H9 (cell line): ENCODE data around the gene MTERF4. TPM values are rescaled to one million over a fixed set of nuclear protein-coding genes. Genes with fewer than 3 reads are reported as not detected.

Source experiments
- DNase-seq: peaks from one replicate; pipeline ENCODE4 v3.0.0-alpha.2; 2017
- H2AFZ ChIP-seq: one replicate; pipeline ENCODE4 v1.6.1; 2013; ENCODE audit warnings: mild to moderate bottlenecking, low read length, control low read depth, moderate library complexity
- H2AK5ac ChIP-seq: 2 replicates; pipeline ENCODE4 v1.6.1; 2013; ENCODE audit warnings: low read length, control low read depth, mixed read lengths; ENCODE audit not compliant: insufficient read length
- H2BK120ac ChIP-seq: one replicate; pipeline ENCODE4 v1.6.1; 2013; ENCODE audit warnings: low read depth, mild to moderate bottlenecking, low read length, control low read depth, inconsistent platforms; ENCODE audit not compliant: poor library complexity, severe bottlenecking
- H2BK12ac ChIP-seq: 2 replicates; pipeline ENCODE4 v1.6.1; 2013; ENCODE audit warnings: low read length, control low read depth, mixed read lengths, low read depth; ENCODE audit not compliant: insufficient read length
- H2BK15ac ChIP-seq: 2 replicates; pipeline ENCODE4 v1.6.1; 2013; ENCODE audit warnings: low read depth, low read length, control low read depth
- H2BK20ac ChIP-seq: one replicate; pipeline ENCODE4 v1.6.1; 2013; ENCODE audit warnings: low read depth, mild to moderate bottlenecking, low read length, control low read depth, inconsistent platforms; ENCODE audit not compliant: poor library complexity, severe bottlenecking
- H2BK5ac ChIP-seq: 2 replicates; pipeline ENCODE4 v1.6.1; 2013; ENCODE audit warnings: low read length, control low read depth, mixed read lengths; ENCODE audit not compliant: insufficient read length
- H3K14ac ChIP-seq: 2 replicates; pipeline ENCODE4 v1.6.1; 2013; ENCODE audit warnings: low read length, control low read depth; ENCODE audit not compliant: insufficient read depth
- H3K18ac ChIP-seq: 2 replicates; pipeline ENCODE4 v1.6.1; 2013; ENCODE audit warnings: low read depth, mild to moderate bottlenecking, mixed read lengths, low read length, control low read depth; ENCODE audit not compliant: insufficient read length
- H3K23ac ChIP-seq: 2 replicates; pipeline ENCODE4 v1.6.1; 2013; ENCODE audit warnings: low read length, control low read depth, mixed read lengths, low read depth; ENCODE audit not compliant: insufficient read length
- H3K23me2 ChIP-seq: 2 replicates; pipeline ENCODE4 v1.6.1; 2013; ENCODE audit warnings: low read depth, mild to moderate bottlenecking, mixed read lengths, low read length, control low read depth; ENCODE audit not compliant: insufficient read length, poor library complexity, severe bottlenecking
- H3K27ac ChIP-seq: 2 replicates; pipeline ENCODE4 v1.5.1; 2013; ENCODE audit warnings: low read length, control low read depth, mixed read lengths, low read depth; ENCODE audit not compliant: insufficient read length
- H3K27me3 ChIP-seq: 2 replicates; pipeline ENCODE4 v1.6.1; 2013; ENCODE audit warnings: low read length, control low read depth, inconsistent platforms; ENCODE audit not compliant: insufficient read depth
- H3K4ac ChIP-seq: 2 replicates; pipeline ENCODE4 v1.6.1; 2013; ENCODE audit warnings: low read depth, mild to moderate bottlenecking, control low read depth, inconsistent platforms, low read length, moderate library complexity
- H3K4me1 ChIP-seq: 2 replicates; pipeline ENCODE4 v1.6.1; 2013; ENCODE audit warnings: low read length, control low read depth, inconsistent platforms; ENCODE audit not compliant: insufficient read depth
- H3K4me2 ChIP-seq: 2 replicates; pipeline ENCODE4 v1.6.1; 2013; ENCODE audit warnings: low read length, control low read depth, mixed read lengths; ENCODE audit not compliant: insufficient read length, insufficient read depth
- H3K56ac ChIP-seq: 2 replicates; pipeline ENCODE4 v1.6.1; 2013; ENCODE audit warnings: low read depth, mild to moderate bottlenecking, mixed read lengths, low read length, control low read depth; ENCODE audit not compliant: insufficient read length
- H3K79me1 ChIP-seq: 2 replicates; pipeline ENCODE4 v1.6.1; 2013; ENCODE audit warnings: low read depth, mild to moderate bottlenecking, moderate library complexity, low read length, control low read depth, inconsistent platforms; ENCODE audit not compliant: insufficient read depth, poor library complexity, severe bottlenecking
- H3K79me2 ChIP-seq: 2 replicates; pipeline ENCODE4 v1.6.1; 2013; ENCODE audit warnings: low read length, control low read depth, inconsistent platforms; ENCODE audit not compliant: insufficient read depth
- H3K9ac ChIP-seq: 2 replicates; pipeline ENCODE4 v1.6.1; 2013; ENCODE audit warnings: low read length, control low read depth, mixed read lengths; ENCODE audit not compliant: insufficient read length; ENCODE audit errors: extremely low read depth
- H3K9me3 ChIP-seq: one replicate; pipeline ENCODE4 v1.6.1; 2013; ENCODE audit warnings: low read depth, low read length, inconsistent platforms; ENCODE audit not compliant: control insufficient read depth
- H3T11ph ChIP-seq: one replicate; pipeline ENCODE4 v1.6.1; 2013; ENCODE audit warnings: mild to moderate bottlenecking, low read length, control low read depth, inconsistent platforms
- H4K20me1 ChIP-seq: one replicate; pipeline ENCODE4 v1.6.1; 2013; ENCODE audit not compliant: control insufficient read depth, insufficient read length, insufficient read depth
- H4K5ac ChIP-seq: 2 replicates; pipeline ENCODE4 v1.6.1; 2013; ENCODE audit warnings: low read depth, mild to moderate bottlenecking, mixed read lengths, low read length, control low read depth; ENCODE audit not compliant: insufficient read length
- H4K8ac ChIP-seq: replicated peaks from 2 replicates; pipeline ENCODE4 v1.6.1; 2013; ENCODE audit warnings: low read length, control low read depth, mixed read lengths, low read depth; ENCODE audit not compliant: insufficient read length
- H4K91ac ChIP-seq: 2 replicates; pipeline ENCODE4 v1.6.1; 2013; ENCODE audit warnings: low read depth, mild to moderate bottlenecking, moderate library complexity, mixed read lengths, low read length, control low read depth; ENCODE audit not compliant: insufficient read length
- H3K27ac Mint-ChIP-seq, 3 experiments: 2 replicates in 2 of 3; 3 replicates in 1 of 3; pipeline ENCODE4 v1.8.0; 2020 to 2021; ENCODE audit warnings: mixed read lengths in 3 of 3, mild to moderate bottlenecking in 1 of 3, moderate library complexity in 1 of 3
- H3K27me3 Mint-ChIP-seq: 2 replicates; pipeline ENCODE4 v1.8.0; 2021; ENCODE audit warnings: low read depth, mild to moderate bottlenecking, moderate library complexity, mixed read lengths
- H3K36me3 Mint-ChIP-seq, 3 experiments: 2 replicates in 2 of 3; 3 replicates in 1 of 3; pipeline ENCODE4 v1.8.0; 2020 to 2021; ENCODE audit warnings: low read depth in 3 of 3, mixed read lengths in 3 of 3; ENCODE audit not compliant: insufficient read depth in 1 of 3
- H3K4me1 Mint-ChIP-seq, 2 experiments: 2 replicates each; pipeline ENCODE4 v1.8.0; 2020; ENCODE audit warnings: mixed read lengths in 2 of 2
- H3K4me3 Mint-ChIP-seq, 2 experiments: 2 replicates in 1 of 2; 3 replicates in 1 of 2; pipeline ENCODE4 v1.8.0; 2020 to 2021; ENCODE audit warnings: mild to moderate bottlenecking in 2 of 2, mixed read lengths in 2 of 2, moderate library complexity in 1 of 2
- H3K9me3 Mint-ChIP-seq, 2 experiments: 2 replicates in 1 of 2; 3 replicates in 1 of 2; pipeline ENCODE4 v1.8.0; 2020; ENCODE audit warnings: mild to moderate bottlenecking in 2 of 2, mixed read lengths in 2 of 2, moderate library complexity in 1 of 2
- WGBS: extraction: QIAGEN DNeasy Blood & Tissue Kit; methylation state at CpG from one replicate; pipeline ENCODE4 v1.1.7; 2013; ENCODE audit warnings: missing lambda C conversion rate, low lambda C conversion rate, mixed read lengths; ENCODE audit not compliant: insufficient read length; ENCODE audit errors: extremely low coverage; 5-methylcytosine and 5-hydroxymethylcytosine counted together
- total RNA-seq: library from RNA; stranded (reverse); gene quantifications from 2 replicates; pipeline ENCODE4 v1.2.1, GENCODE V29; 2021
- TF ChIP-seq, protein P1 (sequence below): fragments of 200-600 bp; sonication (generic); conservative IDR thresholded peaks from 3 replicates; pipeline ENCODE4 v1.8.0; 2021; ENCODE audit warnings: antibody characterized with exemption, mild to moderate bottlenecking

MTERF4 gene
- total RNA-seq, 1 experiment from 2014 or later, result 35.0 TPM

- H2BK15ac ChIP-seq, result no peak overlapping the region
Measured at GRCh38 chr2:241107031-241107783, 5.1 kb upstream of the MTERF4 start.

More at GRCh38 chr2:241107031-241107783, 5.1 kb upstream of the MTERF4 start:
- Histone ChIP-seq H3K14ac (no peak overlapping the region), H2BK12ac (no peak overlapping the region), H4K20me1 (no peaks in the 10 kb centered on the region), H3K4ac (no peak overlapping the region), H3K4me2 (no peak overlapping the region), H2AFZ (no peak overlapping the region), H3T11ph (no peak overlapping the region), H4K91ac (no peak overlapping the region), H3K27ac (no peak overlapping the region), H3K79me1 (no peaks in the 10 kb centered on the region), H2BK120ac (no peak overlapping the region), H3K9ac (no peak overlapping the region), H3K79me2 (no peaks in the 10 kb centered on the region), H3K18ac (no peak overlapping the region), H4K5ac (no peak overlapping the region), H3K23ac (no peak overlapping the region), H3K4me1 (no peaks in the 10 kb centered on the region), H2BK5ac (no peak overlapping the region), H4K8ac (no peak overlapping the region), H3K23me2 (no peaks in the 10 kb centered on the region), H3K27me3 (no peaks in the 10 kb centered on the region), H2BK20ac (no peak overlapping the region), H3K9me3 (no peaks in the 10 kb centered on the region), H2AK5ac (no peak overlapping the region), H3K56ac (no peak overlapping the region)
- H3K36me3 Mint-ChIP-seq, result peaks cover 0 to 28% (median 21%) of the 10 kb centered on the region in 3 experiments; a peak in 6 of 7 replicates
- no peaks in the 10 kb centered on the region for H3K9me3 Mint-ChIP-seq
- DNase-seq, result no peak
- H3K4me1 Mint-ChIP-seq, result peaks cover 8 to 9% of the 10 kb centered on the region in 2 experiments; a peak in 3 of 4 replicates
- TF ChIP-seq, protein P1, sequence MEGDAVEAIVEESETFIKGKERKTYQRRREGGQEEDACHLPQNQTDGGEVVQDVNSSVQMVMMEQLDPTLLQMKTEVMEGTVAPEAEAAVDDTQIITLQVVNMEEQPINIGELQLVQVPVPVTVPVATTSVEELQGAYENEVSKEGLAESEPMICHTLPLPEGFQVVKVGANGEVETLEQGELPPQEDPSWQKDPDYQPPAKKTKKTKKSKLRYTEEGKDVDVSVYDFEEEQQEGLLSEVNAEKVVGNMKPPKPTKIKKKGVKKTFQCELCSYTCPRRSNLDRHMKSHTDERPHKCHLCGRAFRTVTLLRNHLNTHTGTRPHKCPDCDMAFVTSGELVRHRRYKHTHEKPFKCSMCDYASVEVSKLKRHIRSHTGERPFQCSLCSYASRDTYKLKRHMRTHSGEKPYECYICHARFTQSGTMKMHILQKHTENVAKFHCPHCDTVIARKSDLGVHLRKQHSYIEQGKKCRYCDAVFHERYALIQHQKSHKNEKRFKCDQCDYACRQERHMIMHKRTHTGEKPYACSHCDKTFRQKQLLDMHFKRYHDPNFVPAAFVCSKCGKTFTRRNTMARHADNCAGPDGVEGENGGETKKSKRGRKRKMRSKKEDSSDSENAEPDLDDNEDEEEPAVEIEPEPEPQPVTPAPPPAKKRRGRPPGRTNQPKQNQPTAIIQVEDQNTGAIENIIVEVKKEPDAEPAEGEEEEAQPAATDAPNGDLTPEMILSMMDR, result no peak
- H3K27ac Mint-ChIP-seq, result no peak overlapping the region
- WGBS, result no CpG with 5 or more reads among the region's 9 CpGs
- no peaks in the 10 kb centered on the region for H3K27me3 Mint-ChIP-seq
- no peak overlapping the region for H3K4me3 Mint-ChIP-seq
